GM21619 (cell line): ENCODE data around the gene C1orf159.
"Not testable (repeated sequence)": the region's sequence is repeated elsewhere in the genome, so short reads cannot be mapped to it uniquely, and the experiment has no call there.

ENCODE experiments used
- ATAC-seq: cut with Tn5 transposase; IDR thresholded peaks from one replicate; pipeline ENCODE4 v1.9.1; 2021; ENCODE audit not compliant: unreplicated experiment

Gene C1orf159

DNA sequence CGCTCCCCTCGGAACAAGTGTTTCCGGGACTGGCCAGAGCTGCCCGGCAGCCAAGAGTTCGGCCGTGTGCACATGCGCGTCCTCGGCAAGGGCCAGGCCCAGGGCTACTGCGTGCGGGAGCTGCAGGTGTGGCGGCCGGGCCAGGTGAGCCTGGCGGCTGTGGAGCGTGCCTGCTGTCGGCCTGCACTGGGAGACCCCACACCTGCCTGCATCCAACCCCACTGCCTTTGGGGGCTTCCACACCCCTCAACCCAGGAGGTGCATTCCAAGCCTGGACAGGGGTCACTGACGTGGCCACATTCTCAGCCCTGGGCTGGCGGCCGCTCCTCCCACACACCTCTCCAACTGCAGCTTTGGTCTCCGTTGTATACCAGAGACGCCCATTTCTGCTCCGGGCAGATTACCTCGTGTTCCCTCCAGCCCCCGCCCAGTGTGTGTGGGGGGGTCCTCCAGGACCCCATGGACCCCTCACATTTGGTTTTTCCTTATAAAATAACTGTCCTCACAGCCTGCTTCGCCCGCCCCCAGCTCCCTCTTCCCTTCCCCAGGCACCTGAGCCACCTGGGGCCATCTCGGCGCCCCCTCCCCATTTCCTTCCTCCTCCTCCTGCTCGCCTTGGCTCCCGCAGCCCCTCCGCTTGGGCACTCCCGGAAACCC lies 47.9 kb downstream of the C1orf159 start:
- ATAC-seq, result no peak

GRCh38 chr1:1067284-1067859 lies 48.5 kb downstream of the C1orf159 start:
- ATAC-seq, result no peak

DNA sequence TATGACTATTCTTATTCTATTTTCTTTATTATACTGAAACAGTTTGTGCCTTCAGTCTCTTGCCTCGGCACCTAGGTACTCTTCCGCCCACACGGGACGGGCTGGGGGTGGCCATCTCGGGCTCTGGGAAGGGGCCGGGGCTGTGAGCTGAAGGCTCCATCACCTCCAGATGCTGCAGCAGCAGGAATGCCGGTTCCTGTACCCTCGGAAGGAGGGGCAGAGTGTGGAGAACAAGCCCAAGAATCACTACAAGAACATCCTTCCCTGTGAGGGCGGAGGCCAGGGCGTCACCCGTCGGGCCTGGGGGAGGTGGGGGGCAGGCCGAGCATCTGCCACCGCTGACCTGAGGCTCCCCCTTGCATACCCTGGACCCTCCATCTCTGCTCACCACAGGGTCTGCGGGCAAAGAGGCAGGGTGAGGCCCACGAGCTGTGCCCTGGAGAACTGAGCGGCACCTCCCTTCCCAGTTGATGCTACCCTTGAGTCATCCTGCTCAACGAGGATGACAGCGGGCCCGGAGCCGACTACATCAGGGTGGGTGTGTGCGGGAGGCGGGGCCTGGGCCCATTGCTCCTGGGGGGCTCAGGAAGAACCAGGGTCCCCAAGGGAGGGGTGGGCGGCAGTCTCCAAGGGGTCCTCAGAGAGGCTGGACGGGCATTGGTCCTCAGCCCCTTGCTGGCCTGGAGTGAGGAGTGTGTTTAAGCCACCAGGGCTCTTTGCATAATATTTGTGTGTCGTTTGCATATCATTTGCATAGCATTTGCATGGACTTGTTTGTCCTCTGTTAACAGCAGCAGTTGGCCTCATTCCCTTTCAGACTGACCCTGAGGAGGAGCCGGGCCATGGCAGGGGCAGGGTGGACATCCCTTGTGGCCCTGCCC lies 49.2 kb downstream of the C1orf159 start:
- no peak for ATAC-seq

DNA sequence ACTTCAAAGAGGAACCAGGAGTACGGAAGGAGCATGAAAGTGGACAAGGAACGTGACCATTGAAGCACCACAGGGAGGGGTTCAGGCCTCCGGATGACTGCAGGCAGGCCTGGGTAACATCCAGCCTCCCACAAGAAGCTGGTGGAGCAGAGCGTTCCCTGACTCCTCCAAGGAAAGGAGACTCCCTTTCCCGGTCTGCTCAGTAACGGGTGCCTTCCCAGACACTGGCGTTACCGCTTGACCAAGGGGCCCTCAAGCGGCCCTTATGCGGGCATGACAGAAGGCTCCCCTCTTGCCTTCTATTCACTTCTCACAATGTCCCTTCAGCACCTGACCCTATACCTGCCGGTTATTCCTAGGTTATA lies 50.0 kb downstream of the C1orf159 start:
- not testable (repeated sequence) for ATAC-seq

- ATAC-seq, result no peak
Observed at GRCh38 chr1:1065265-1065939, 50.5 kb downstream of the C1orf159 start.

GRCh38 chr1:1063945-1064831 lies 51.7 kb downstream of the C1orf159 start:
- peak; percentile 38 for ATAC-seq

- ATAC-seq, result no peak
Observed at GRCh38 chr1:1063261-1063944, 52.5 kb downstream of the C1orf159 start.

DNA sequence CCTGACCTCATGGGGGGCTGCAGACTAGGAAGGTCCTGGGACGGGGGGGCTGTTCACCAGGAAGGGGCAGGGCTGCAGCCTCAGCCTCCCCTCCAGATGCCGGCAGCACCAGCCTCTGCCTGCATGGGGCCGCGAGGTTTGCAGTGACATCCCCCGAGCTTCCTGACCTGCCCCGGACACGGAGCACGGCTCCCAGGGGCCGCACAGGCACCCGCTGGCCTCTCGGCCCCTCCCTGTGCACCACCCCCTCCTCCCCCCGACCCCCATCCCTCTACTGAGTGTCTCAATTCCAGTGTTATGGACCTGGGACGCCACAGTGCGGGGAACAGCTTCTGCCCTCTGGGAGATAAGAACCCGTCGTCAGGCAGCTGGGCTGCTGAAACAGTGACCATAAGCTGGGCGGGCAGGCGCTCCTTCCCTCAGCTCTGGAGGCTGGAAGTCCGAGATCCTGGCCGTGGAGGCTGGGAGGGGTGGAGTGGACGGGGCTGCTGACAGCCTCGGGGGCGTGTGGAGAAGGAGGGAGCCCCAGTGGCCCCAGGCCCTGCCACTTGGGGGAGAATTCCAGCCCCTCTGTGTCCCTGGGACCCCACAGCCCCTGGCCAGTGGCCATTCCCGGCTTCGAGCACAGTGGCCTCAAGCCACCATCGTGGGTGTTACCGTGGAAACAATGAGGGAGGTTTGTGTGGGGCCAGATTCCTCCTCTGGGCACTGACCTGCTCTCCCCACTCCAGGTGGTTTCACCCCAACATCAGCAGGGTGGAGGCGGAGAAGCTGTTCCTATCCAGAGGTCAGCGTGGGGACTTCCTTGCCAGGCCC lies 53.3 kb downstream of the C1orf159 start:
- ATAC-seq, result no peak

GRCh38 chr1:1061682-1062345 lies 54.1 kb downstream of the C1orf159 start:
- ATAC-seq, result no peak

GRCh38 chr1:1060281-1061000 lies 55.4 kb downstream of the C1orf159 start:
- ATAC-seq, result no peak

DNA sequence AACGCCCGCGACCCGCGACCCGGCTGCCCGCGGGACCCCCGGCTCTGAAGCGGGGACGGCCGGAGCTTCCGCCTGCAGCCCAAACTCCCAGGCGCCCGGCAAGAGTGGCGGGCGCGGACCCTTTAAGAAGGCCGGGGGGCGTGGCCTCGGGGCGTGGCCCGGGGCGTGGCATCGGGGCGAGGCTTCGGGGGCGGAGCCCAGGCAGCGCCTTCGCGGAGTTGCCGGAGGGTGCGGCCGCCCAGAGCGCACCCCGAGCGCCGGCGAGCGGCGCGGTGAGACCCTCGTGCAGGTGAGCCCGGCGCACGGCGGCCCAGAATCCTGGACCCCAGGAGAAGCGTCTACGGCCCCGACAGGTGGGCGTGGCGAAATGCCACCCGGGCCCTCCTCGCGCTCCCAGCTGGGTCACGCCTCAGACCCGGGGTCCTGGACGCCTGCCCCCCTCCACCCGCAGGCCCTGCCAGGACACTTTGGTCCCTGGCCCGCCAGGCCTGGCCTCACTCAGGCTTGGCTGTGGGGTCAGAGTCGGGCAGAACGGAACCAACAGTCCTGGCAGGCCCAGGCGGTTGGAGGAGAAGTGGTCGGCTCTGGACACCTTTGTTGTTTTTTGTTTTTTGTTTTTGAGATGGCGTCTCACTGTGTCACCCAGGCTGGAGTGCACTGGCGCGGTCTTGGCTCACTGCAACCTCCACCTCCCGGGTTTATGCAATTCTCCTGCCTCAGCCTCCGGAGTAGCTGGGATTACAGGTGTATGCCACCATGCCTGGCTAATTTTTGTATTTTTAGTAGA lies 56.2 kb downstream of the C1orf159 start:
- ATAC-seq, result peak; percentile 58

- ATAC-seq, result peak; percentile 41
Observed at GRCh38 chr1:1058921-1059493, 56.9 kb downstream of the C1orf159 start.

DNA sequence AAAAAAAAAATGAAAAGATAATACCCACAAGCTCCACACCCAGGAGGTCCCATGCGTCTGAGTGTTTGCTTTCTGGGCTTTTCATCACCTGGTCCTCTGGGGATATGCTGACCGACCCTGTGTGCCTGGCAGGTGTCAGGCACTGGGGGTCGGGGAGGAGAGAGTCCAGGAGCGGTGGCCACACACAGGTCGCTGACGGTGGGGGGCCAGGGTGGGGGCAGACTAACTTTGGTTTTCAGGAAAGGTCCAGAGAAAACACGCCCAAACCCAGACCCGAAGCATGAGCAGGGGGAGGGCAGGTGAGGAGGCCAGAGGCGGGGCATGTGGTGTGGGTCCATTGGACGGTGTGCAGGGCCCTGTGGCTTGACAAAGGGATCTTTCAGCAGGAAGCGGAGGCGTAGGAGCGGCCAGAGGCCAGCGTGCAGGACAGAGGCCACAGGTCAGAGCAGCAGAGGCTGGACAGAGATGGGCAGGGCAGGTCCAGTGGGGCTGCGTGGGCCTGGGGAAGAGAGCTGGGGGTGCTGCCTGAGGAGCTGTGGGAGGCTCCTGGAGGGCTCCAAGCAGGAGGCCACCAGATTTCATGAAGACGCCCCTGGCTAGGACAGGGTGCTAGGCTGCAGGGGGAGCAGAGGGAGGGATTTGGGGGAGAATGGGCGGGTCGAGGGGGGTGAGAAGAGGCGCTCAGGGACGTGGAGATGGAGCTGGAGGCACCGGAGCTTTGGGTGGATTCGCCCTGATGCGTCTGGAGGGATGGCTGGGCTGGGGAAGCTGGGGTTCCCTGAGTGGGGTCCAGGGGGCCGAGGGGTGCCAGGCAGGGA lies 57.6 kb downstream of the C1orf159 start:
- ATAC-seq, result no peak

GRCh38 chr1:1057769-1058087 lies 58.2 kb downstream of the C1orf159 start:
- ATAC-seq, result not testable (repeated sequence)

- no peak for ATAC-seq
Observed at GRCh38 chr1:1055841-1056736, 59.8 kb downstream of the C1orf159 start.
